Loucy (cell line): ENCODE results near the gene CLSTN3.

Source experiments
- EZH2phosphoT487 ChIP-seq: fragments of 200-600 bp; IDR thresholded peaks from 2 replicates; pipeline ENCODE4 v1.6.1; 2018; ENCODE audit warnings: antibody characterized with exemption, mild to moderate bottlenecking, moderate library complexity, borderline replicate concordance
- TF ChIP-seq, protein P1 (sequence below): fragments of 200-600 bp; sonication (generic); conservative IDR thresholded peaks from 2 replicates; pipeline ENCODE4 v1.5.1; 2014; ENCODE audit warnings: mild to moderate bottlenecking, antibody characterized with exemption, low read length

DNA sequence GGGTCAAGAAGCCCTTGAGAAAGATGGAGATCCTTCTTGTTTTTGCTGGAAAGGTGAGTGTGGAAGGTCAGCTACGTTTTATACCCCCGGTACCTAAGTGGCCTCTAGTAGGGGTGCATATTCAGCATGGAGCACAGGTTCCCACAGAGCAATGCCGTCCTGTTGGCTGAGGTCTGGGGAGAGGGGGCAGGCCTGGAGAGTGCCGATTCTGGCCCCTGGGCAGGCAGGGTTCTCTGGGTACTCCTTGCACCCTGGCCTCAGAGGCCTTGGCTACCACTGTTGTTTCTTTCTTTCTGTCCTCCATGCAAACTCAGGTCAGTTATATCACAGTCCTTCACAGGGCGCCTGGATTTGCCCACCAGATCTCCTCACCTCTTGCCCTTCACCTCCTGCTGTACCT, 10.0 kb upstream of the CLSTN3 start:
- TF ChIP-seq, protein P1, sequence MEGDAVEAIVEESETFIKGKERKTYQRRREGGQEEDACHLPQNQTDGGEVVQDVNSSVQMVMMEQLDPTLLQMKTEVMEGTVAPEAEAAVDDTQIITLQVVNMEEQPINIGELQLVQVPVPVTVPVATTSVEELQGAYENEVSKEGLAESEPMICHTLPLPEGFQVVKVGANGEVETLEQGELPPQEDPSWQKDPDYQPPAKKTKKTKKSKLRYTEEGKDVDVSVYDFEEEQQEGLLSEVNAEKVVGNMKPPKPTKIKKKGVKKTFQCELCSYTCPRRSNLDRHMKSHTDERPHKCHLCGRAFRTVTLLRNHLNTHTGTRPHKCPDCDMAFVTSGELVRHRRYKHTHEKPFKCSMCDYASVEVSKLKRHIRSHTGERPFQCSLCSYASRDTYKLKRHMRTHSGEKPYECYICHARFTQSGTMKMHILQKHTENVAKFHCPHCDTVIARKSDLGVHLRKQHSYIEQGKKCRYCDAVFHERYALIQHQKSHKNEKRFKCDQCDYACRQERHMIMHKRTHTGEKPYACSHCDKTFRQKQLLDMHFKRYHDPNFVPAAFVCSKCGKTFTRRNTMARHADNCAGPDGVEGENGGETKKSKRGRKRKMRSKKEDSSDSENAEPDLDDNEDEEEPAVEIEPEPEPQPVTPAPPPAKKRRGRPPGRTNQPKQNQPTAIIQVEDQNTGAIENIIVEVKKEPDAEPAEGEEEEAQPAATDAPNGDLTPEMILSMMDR: no peak
- TF ChIP-seq EZH2phosphoT487: no peak
